Measurements from ENCODE around the gene CFAP54.
"Not testable (repeated sequence)": the region's sequence is repeated elsewhere in the genome, so short reads cannot be mapped to it uniquely, and the experiment has no call there.

Gene CFAP54

GRCh38 chr12:96489392-96490056, at the start of gene CFAP54:
Gene CFAP54 (plus strand): TSS chr12:96489577. CDS start chr12:96489610, 33 bp downstream.
- DNase-seq = peak; percentile 93 to 94

- no peak for DNase-seq
Observed at GRCh38 chr12:96441816-96442215, 47.6 kb upstream of the CFAP54 start.

- DNase-seq = no peak
Observed at GRCh38 chr12:96442906-96443305, 46.5 kb upstream of the CFAP54 start.

GRCh38 chr12:96444399-96444798, 45.0 kb upstream of the CFAP54 start:
- DNase-seq = no peak

- peak in 1 of 2 donors; percentile 20 for DNase-seq
Observed at GRCh38 chr12:96445691-96446583, 43.4 kb upstream of the CFAP54 start.

- no peak for DNase-seq
Observed at GRCh38 chr12:96447256-96447655, 42.1 kb upstream of the CFAP54 start.

- no peak for DNase-seq
Observed at GRCh38 chr12:96448300-96448699, 41.1 kb upstream of the CFAP54 start.

- DNase-seq = no peak
Observed at GRCh38 chr12:96452261-96452922, 37.0 kb upstream of the CFAP54 start.

- no peak for DNase-seq
Observed at GRCh38 chr12:96454396-96454795, 35.0 kb upstream of the CFAP54 start.

- DNase-seq = no peak
Observed at GRCh38 chr12:96456265-96456974, 33.0 kb upstream of the CFAP54 start.

GRCh38 chr12:96457191-96457930, 32.0 kb upstream of the CFAP54 start:
- no peak for DNase-seq

- not testable (repeated sequence) for DNase-seq
Observed at GRCh38 chr12:96459281-96459680, 30.1 kb upstream of the CFAP54 start.

- no peak for DNase-seq
Observed at GRCh38 chr12:96462571-96463280, 26.7 kb upstream of the CFAP54 start.

- no peak for DNase-seq
Observed at GRCh38 chr12:96465896-96466295, 23.5 kb upstream of the CFAP54 start.

- no peak for DNase-seq
Observed at GRCh38 chr12:96466939-96467751, 22.2 kb upstream of the CFAP54 start.

- DNase-seq = no peak
Observed at GRCh38 chr12:96471368-96472050, 17.9 kb upstream of the CFAP54 start.

- DNase-seq = no peak
Observed at GRCh38 chr12:96472384-96472783, 17.0 kb upstream of the CFAP54 start.

GRCh38 chr12:96473394-96474093, 15.8 kb upstream of the CFAP54 start:
- DNase-seq = no peak

GRCh38 chr12:96474206-96474605, 15.2 kb upstream of the CFAP54 start:
- DNase-seq = no peak
